GM12875 (cell line): ENCODE data around the gene ZNF281.
"Not testable (repeated sequence)": the region's sequence is repeated elsewhere in the genome, so short reads cannot be mapped to it uniquely, and the experiment has no call there.

Experiments
- H3K4me3 ChIP-seq: one replicate; pipeline ENCODE4 v1.5.1; 2011; ENCODE audit warnings: low read depth, low read length, control low read depth
- TF ChIP-seq, protein P1 (sequence below): IDR thresholded peaks from 2 replicates; pipeline ENCODE4 v1.5.1; 2011; ENCODE audit warnings: low read depth, mild to moderate bottlenecking, control low read depth, inconsistent platforms, low read length, moderate library complexity, borderline replicate concordance; ENCODE audit not compliant: insufficient read depth

The ZNF281 gene

DNA sequence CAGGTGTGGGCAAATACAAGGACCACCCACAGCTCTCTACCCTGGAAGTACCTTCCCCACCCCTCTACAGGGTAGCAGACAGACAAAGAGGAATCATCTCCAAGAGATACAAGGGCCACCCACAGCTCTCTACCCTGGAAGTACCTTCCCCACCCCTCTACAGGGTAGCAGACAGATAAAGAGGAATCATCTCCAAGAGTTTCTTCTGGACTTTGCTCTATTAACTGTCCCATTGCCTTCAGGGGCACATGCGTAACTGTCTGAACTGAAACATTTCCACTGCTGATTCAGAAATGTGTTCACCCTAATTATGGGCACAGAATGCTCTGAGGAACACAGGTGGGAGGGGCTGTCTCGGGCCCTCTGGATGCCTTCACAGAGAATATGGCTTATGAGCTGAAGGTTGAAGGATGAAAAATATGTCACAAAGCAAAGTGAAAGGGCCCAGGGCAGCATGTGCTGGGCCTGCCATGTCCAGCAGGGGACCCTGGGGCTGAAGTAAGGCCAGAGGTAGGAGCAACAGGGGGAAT lies 43.9 kb downstream of the ZNF281 start:
- H3K4me3 ChIP-seq: no peak overlapping the region
- TF ChIP-seq, protein P1, sequence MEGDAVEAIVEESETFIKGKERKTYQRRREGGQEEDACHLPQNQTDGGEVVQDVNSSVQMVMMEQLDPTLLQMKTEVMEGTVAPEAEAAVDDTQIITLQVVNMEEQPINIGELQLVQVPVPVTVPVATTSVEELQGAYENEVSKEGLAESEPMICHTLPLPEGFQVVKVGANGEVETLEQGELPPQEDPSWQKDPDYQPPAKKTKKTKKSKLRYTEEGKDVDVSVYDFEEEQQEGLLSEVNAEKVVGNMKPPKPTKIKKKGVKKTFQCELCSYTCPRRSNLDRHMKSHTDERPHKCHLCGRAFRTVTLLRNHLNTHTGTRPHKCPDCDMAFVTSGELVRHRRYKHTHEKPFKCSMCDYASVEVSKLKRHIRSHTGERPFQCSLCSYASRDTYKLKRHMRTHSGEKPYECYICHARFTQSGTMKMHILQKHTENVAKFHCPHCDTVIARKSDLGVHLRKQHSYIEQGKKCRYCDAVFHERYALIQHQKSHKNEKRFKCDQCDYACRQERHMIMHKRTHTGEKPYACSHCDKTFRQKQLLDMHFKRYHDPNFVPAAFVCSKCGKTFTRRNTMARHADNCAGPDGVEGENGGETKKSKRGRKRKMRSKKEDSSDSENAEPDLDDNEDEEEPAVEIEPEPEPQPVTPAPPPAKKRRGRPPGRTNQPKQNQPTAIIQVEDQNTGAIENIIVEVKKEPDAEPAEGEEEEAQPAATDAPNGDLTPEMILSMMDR: 0 out of 2 replicates have a peak, but pooled peaks have one; percentile 6

DNA sequence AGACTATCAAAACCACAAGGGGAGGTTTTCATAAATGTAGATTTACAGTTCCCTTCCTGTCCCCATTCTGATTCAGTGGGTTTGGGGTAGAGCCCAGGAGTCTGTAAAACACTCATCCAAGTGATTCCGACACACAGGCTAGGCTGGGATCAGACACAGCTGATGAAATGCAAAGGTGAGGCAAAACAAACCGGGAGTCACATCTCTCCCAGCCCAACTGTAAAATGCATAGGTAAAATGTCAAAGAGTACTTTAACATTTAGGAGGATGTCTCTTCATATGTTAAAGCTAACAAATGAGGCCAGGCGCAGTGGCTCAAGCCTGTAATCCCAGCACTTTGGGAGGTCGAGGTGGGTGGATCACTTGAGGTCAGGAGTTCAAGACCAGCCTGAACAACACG lies 45.0 kb downstream of the ZNF281 start:
- TF ChIP-seq, protein P1: no peak
- H3K4me3 ChIP-seq: no peak overlapping the region

DNA sequence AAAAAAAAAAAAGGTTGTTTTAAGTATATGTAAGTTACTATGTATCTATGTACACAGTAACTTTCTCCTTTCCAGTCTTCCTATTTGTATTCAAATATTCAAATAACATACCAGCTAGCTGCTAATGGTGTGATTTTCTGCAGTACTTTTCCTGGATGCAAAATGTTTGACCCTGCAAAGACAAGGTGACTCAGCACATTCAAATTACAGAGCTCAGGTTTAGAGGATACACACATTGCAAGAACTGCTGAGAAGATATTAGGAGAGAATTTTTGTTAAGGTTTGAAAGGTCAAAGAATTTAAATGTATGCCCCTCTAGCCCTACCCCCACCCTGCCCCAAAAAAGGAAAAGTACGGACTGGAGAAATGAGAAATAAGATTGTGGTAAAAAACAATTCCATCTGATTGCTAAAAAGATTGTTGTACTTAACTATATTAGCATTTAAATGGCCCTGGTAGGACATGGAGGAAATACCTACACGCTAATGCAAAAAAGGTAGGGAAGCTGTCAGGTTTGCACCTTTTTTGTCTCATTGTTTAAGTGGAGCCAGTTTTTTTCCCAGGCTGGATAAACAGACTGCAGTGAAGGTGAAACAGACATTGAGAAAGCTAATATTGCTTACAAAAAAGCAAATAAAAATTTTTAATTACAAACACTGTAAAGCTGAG lies 45.6 kb downstream of the ZNF281 start:
- H3K4me3 ChIP-seq: no peak overlapping the region
- TF ChIP-seq, protein P1: no peak

DNA sequence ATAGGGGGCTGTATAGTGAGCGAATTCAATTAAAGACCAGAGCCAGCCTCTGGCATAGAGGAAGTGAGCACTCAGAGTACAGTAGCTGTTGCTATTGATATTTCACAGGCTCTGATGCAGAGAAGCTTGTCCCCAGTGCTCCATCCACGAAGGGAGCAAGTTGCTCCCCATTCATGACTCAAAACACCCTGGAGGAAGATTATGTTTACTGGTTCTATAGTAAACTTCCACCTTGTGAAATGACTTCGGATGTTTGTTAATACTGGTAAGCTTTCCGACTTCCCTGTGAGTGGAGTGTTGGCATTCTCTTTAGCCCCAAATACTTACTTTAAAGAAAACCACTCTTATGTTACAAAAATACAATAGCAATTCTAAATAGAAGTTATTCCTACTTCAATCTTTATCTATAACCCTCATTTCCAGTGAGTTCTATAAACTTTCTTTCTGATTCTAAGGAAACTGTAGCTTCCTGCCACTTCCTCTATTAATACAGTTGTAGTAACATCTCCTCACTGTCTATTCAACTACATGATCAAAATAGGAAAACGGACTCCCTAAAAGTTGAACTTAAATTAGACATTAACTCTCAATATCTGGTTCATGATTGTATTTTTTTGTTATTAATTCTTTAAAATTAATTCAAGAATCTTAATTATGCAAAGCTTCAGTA lies 46.4 kb downstream of the ZNF281 start:
- TF ChIP-seq, protein P1: no peak
- H3K4me3 ChIP-seq: no peak overlapping the region

DNA sequence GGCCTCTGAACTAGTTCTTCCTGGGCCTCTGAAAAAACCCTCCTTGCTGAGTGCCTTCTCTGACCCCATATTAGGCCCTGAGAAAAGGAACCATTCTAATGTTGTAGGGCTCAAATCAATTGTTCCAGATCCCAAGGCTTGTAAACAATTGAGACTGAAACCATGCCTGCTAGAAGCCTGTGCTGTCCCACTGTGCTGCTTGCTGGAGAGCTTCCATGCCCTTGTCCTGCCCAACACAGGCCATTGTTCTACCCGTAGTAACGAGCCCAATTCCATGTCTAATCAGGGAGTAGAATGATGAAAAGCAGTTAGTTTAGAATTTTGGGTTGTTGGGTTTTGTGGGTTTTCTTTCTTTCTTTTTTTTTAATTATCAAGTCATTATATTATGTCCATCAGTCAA lies 47.4 kb downstream of the ZNF281 start:
- TF ChIP-seq, protein P1: no peak
- no peak overlapping the region for H3K4me3 ChIP-seq

DNA sequence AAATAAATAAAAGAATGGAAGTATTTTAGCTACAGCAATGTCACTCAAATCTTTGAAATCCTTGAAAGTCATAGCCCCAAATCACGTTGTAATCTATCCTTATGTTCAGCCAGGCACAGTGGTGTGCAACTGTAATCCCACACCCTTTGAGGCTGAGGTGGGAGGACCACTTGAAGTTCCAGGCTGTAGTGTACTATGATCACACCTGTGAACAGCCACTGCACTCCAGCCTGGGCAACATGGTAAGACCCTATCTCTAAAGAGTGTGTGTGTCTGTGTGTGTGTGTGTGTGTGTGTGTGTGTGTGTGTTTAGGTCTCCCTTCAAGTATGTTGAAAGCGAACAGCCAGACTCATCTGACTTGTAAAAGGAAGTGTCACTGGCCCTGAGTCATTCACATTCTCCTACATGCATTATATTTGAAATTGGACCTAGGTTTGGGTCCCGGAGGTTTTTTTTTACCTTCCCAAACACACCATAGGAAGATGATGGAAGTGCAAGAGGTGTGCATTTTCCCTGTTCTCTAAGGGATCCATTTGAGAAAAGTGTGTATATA lies 50.1 kb downstream of the ZNF281 start:
- no peak overlapping the region for H3K4me3 ChIP-seq
- TF ChIP-seq, protein P1: no peak

DNA sequence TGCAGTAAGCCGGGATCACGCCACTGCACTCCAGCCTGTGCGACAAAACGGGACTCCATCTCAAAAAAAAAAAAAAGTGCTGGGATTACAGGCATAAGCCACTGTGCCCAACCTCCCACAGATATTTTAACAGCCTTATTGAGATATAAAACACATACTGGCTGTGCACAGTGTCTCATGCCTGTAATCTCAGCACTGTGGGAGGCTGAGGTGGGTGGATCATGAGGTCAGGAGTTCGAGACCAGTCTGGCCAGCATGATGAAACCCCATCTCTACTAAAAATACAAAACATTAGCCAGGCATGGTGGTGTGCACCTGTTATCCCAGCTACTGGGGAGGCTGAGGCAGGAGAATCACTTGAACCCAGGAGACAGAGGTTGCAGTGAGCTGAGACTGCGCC lies 51.9 kb downstream of the ZNF281 start:
- not testable (repeated sequence) for H3K4me3 ChIP-seq
